IMR-90 (cell line): Measurements from ENCODE around the gene GPC6. TPM values are rescaled to one million over a fixed set of nuclear protein-coding genes. Genes with fewer than 3 reads are reported as not detected.

Experiments
- ATAC-seq: fragments of 200-7000 bp; cut with Tn5 transposase; 2 replicates; pipeline ENCODE4 v1.9.1; 2020; ENCODE audit warnings: low read depth, mild to moderate bottlenecking, moderate library complexity
- BruUV-seq: library from RNA; stranded (reverse); fragments of 400-500 nt; replicated peaks from 2 replicates; lab custom pipeline; 2021; lab: Mats Ljungman, UMichigan
- CTCF ChIA-PET: fragments of 300-600 bp; formaldehyde crosslinking; extraction: SDS; loops from one replicate; lab custom pipeline; 2021; ENCODE audit warnings: antibody characterized with exemption; lab: Yijun Ruan, JAX
- POLR2A ChIA-PET: fragments of 300-600 bp; sonication (Branson Sonifier 250); formaldehyde crosslinking; loops from one replicate; lab custom pipeline; 2022; ENCODE audit warnings: antibody characterized with exemption; ENCODE audit not compliant: unreplicated experiment; lab: Charles Lee
- DNase-seq: peaks from one replicate; pipeline ENCODE4 v3.0.0; 2013
- H2AFZ ChIP-seq: replicated peaks from 2 replicates; pipeline ENCODE3; 2013; ENCODE audit warnings: low read length, mild to moderate bottlenecking; ENCODE audit not compliant: poor library complexity
- H2AK5ac ChIP-seq: 2 replicates; pipeline ENCODE4 v1.6.1; 2013; ENCODE audit warnings: low read depth, low read length, inconsistent platforms
- H2AK9ac ChIP-seq: replicated peaks from 2 replicates; pipeline ENCODE3; 2013; ENCODE audit warnings: mild to moderate bottlenecking, low read depth, low read length, moderate library complexity; ENCODE audit not compliant: poor library complexity
- H2BK120ac ChIP-seq: 2 replicates; pipeline ENCODE4 v1.6.1; 2013; ENCODE audit warnings: low read depth, low read length, inconsistent platforms
- H2BK15ac ChIP-seq: 3 replicates; pipeline ENCODE4 v1.6.1; 2013; ENCODE audit warnings: low read depth, low read length, inconsistent platforms
- H2BK20ac ChIP-seq: 2 replicates; pipeline ENCODE4 v1.6.1; 2013; ENCODE audit warnings: low read depth, mild to moderate bottlenecking, inconsistent platforms, low read length, moderate library complexity
- H2BK5ac ChIP-seq: 2 replicates; pipeline ENCODE4 v1.6.1; 2013; ENCODE audit warnings: mild to moderate bottlenecking, low read depth, low read length, inconsistent platforms; ENCODE audit not compliant: poor library complexity, severe bottlenecking
- H3K14ac ChIP-seq: replicated peaks from 2 replicates; pipeline ENCODE4 v1.6.1; 2013; ENCODE audit warnings: low read depth, low read length, inconsistent platforms
- H3K18ac ChIP-seq: 2 replicates; pipeline ENCODE4 v1.6.1; 2013; ENCODE audit warnings: low read depth, low read length, control low read depth
- H3K23ac ChIP-seq: 2 replicates; pipeline ENCODE4 v1.6.1; 2013; ENCODE audit warnings: low read depth, low read length, inconsistent platforms
- H3K27ac ChIP-seq: 2 replicates; pipeline ENCODE4 v1.5.1; 2013; ENCODE audit warnings: mild to moderate bottlenecking, control low read depth, low read length; ENCODE audit not compliant: insufficient read depth
- H3K27me3 ChIP-seq: 2 replicates; pipeline ENCODE4 v1.6.1; 2013; ENCODE audit warnings: low read length; ENCODE audit not compliant: control insufficient read depth, insufficient read depth
- H3K36me3 ChIP-seq: 2 replicates; pipeline ENCODE4 v1.6.1; 2013; ENCODE audit warnings: low read length, mixed read lengths; ENCODE audit not compliant: control insufficient read depth, insufficient read depth
- H3K4ac ChIP-seq: 2 replicates; pipeline ENCODE4 v1.6.1; 2013; ENCODE audit warnings: low read depth, low read length, inconsistent platforms
- H3K4me1 ChIP-seq: 2 replicates; pipeline ENCODE4 v1.6.1; 2013; ENCODE audit warnings: low read length, mixed read lengths; ENCODE audit not compliant: control insufficient read depth, insufficient read depth
- H3K4me2 ChIP-seq: 2 replicates; pipeline ENCODE4 v1.6.1; 2013; ENCODE audit warnings: low read depth, mild to moderate bottlenecking, control low read depth, low read length, moderate library complexity
- H3K4me3 ChIP-seq: 2 replicates; pipeline ENCODE4 v1.5.1; 2013; ENCODE audit warnings: low read depth, mild to moderate bottlenecking, control low read depth, low read length, moderate library complexity; ENCODE audit not compliant: insufficient read depth
- H3K56ac ChIP-seq: 2 replicates; pipeline ENCODE4 v1.6.1; 2013; ENCODE audit warnings: low read length, inconsistent platforms; ENCODE audit not compliant: insufficient read depth; ENCODE audit errors: extremely low read depth
- H3K79me1 ChIP-seq, 2 experiments: 2 replicates each; pipeline ENCODE4 v1.6.1; 2013; ENCODE audit warnings: low read length in 2 of 2, inconsistent platforms in 1 of 2, low read depth in 1 of 2
- H3K9ac ChIP-seq: 2 replicates; pipeline ENCODE4 v1.6.1; 2013; ENCODE audit warnings: low read depth, low read length, control low read depth
- H3K9me1 ChIP-seq: 2 replicates; pipeline ENCODE4 v1.6.1; 2013; ENCODE audit warnings: low read length, inconsistent platforms; ENCODE audit not compliant: insufficient read depth
- H3K9me3 ChIP-seq: 2 replicates; pipeline ENCODE4 v1.6.1; 2013; ENCODE audit warnings: low read length; ENCODE audit not compliant: control insufficient read depth, insufficient read depth
- H4K20me1 ChIP-seq: 2 replicates; pipeline ENCODE4 v1.6.1; 2013; ENCODE audit warnings: low read length, inconsistent platforms; ENCODE audit not compliant: insufficient read depth
- H4K5ac ChIP-seq: 2 replicates; pipeline ENCODE4 v1.6.1; 2013; ENCODE audit warnings: mild to moderate bottlenecking, low read depth, low read length, control low read depth
- H4K8ac ChIP-seq, 2 experiments: 2 replicates each; pipeline ENCODE4 v1.6.1; 2013; ENCODE audit warnings: low read depth in 2 of 2, low read length in 2 of 2, control low read depth in 1 of 2, inconsistent platforms in 1 of 2
- H4K91ac ChIP-seq: 2 replicates; pipeline ENCODE4 v1.6.1; 2013; ENCODE audit warnings: low read depth, low read length, inconsistent platforms; ENCODE audit not compliant: insufficient read depth
- CEBPB ChIP-seq: IDR thresholded peaks from 2 replicates; pipeline ENCODE4 v1.6.1; 2012; ENCODE audit warnings: low read depth, low read length, improper control_type of control experiment
- RAD21 ChIP-seq: IDR thresholded peaks from 2 replicates; pipeline ENCODE4 v1.6.1; 2012; ENCODE audit warnings: low read length, improper control_type of control experiment
- RCOR1 ChIP-seq: IDR thresholded peaks from 2 replicates; pipeline ENCODE4 v1.6.1; 2012; ENCODE audit warnings: mild to moderate bottlenecking, low read length, improper control_type of control experiment; ENCODE audit not compliant: insufficient replicate concordance
- WGBS, 2 experiments: methylation state at CpG; one replicate each; pipeline versions ENCODE4 v1.1.5 to v1.1.7; 2013; ENCODE audit warnings: missing lambda C conversion rate in 2 of 2; ENCODE audit not compliant: insufficient read length in 1 of 2; ENCODE audit errors: extremely low coverage in 2 of 2; 5-methylcytosine and 5-hydroxymethylcytosine counted together
- dilution Hi-C: fragments of 300-500 bp; cut with HindIII; formaldehyde crosslinking; loops from one replicate; pipeline ENCODE4 v1.14.3; 2018; ENCODE audit warnings: low sequenced_read_pairs; ENCODE audit not compliant: unreplicated experiment
- in situ Hi-C: fragments of 300-500 bp; cut with MboI; formaldehyde crosslinking; loops from 3 replicates; pipeline ENCODE4 v1.14.3; 2019; ENCODE audit warnings: low sequenced_read_pairs, inconsistent platforms, mixed read lengths
- intact Hi-C: fragments of 100-400 bp; cut with micrococcal nuclease; formaldehyde crosslinking; loops from 2 replicates; pipeline ENCODE4 v1.10.0; 2022
- polyA plus RNA-seq, 3 experiments: library from polyadenylated mRNA; depleted of rRNA; stranded (reverse); fragments of >200 nt; gene quantifications; 2 replicates each; pipeline ENCODE4 v1.2.3, GENCODE V29; 2012; ENCODE audit warnings: low replicate concordance in 1 of 3
- total RNA-seq: library from RNA; depleted of rRNA; stranded (reverse); fragments of >200 nt; gene quantifications from 2 replicates; pipeline ENCODE4 v1.2.3, GENCODE V29; 2012
- TF ChIP-seq, protein P1 (sequence below): fragments of 150-350 bp; IDR thresholded peaks from 2 replicates; pipeline ENCODE4 v1.6.1; 2017; ENCODE audit warnings: mild to moderate bottlenecking, antibody characterized with exemption, low read length, low read depth

The GPC6 gene
- total and polyA plus RNA-seq, 2 of the 4 experiments (the other 2 are of a cell fraction) = 14.9 to 39.4 TPM

DNA sequence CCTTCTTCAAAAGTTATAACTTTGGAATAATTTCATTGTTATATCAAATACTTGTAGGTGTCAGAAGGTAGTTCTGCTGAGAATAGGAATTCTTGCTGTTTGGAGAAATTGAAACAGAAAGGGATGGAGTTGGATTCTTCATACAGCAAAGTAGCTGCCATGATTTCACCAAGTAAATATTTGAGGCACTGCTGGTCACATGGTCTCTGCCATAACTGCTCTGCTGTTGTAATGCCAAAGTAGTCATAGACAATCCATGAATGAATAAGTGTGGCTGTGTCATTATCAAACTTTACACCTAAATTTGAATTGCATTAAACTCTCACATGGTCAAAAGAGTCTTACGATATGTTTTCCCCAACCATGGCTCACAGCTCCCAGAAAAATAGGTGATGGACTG lies 308.6 kb downstream of the GPC6 start:
- ATAC-seq (peak; percentile 75), DNase-seq (peak; percentile 76)
- POLR2A ChIA-PET = no interaction called here
- H3K27me3 ChIP-seq = no peaks in the 10 kb centered on the region
- H2BK120ac ChIP-seq = no peak overlapping the region
- H3K9me3 ChIP-seq = no peaks in the 10 kb centered on the region
- BruUV-seq = no TSS peak
- intact Hi-C loops = loop anchor here (5.0 kb wide), 1 partner anchor 308 kb away; the partner anchor contains the start of gene GPC6
- no peak overlapping the region for H3K27ac ChIP-seq
- H2BK5ac ChIP-seq = no peak overlapping the region
- no peak overlapping the region for H3K4ac ChIP-seq
- H4K20me1 ChIP-seq = no peaks in the 10 kb centered on the region
- H2BK15ac ChIP-seq = no peak overlapping the region
- H3K79me1 ChIP-seq = peaks cover 0 to 3% of the 10 kb centered on the region in 2 experiments; a peak in 1 of 4 replicates
- no peak overlapping the region for H3K18ac ChIP-seq
- CTCF ChIA-PET = interaction anchor here (0.7 kb wide), 1 partner anchor 306 kb away, joined by 4 read pairs; no protein-coding TSS in a partner anchor
- dilution Hi-C loops = no loop called here
- no peak overlapping the region for H3K56ac ChIP-seq
- H3K14ac ChIP-seq = no peak overlapping the region
- H3K4me3 ChIP-seq = no peak overlapping the region
- H4K5ac ChIP-seq = no peak overlapping the region
- no peak overlapping the region for H3K9ac ChIP-seq
- no peaks in the 10 kb centered on the region for H3K9me1 ChIP-seq
- no peaks in the 10 kb centered on the region for H3K36me3 ChIP-seq
- H2BK20ac ChIP-seq = no peak overlapping the region
- H2AK9ac ChIP-seq = no peak overlapping the region
- no peak overlapping the region for H2AK5ac ChIP-seq
- H3K4me2 ChIP-seq = no peak overlapping the region
- no peak overlapping the region for H4K8ac ChIP-seq
- TF ChIP-seq RAD21 (no peak), RCOR1 (no peak), CEBPB (peak; percentile 25; the same call in 1 of the 2 replicates)
- TF ChIP-seq, protein P1, sequence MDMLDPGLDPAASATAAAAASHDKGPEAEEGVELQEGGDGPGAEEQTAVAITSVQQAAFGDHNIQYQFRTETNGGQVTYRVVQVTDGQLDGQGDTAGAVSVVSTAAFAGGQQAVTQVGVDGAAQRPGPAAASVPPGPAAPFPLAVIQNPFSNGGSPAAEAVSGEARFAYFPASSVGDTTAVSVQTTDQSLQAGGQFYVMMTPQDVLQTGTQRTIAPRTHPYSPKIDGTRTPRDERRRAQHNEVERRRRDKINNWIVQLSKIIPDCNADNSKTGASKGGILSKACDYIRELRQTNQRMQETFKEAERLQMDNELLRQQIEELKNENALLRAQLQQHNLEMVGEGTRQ = peak; percentile 87
- in situ Hi-C loops = no loop called here
- no peak overlapping the region for H2AFZ ChIP-seq
- no peak overlapping the region for H3K23ac ChIP-seq
- no peaks in the 10 kb centered on the region for H3K4me1 ChIP-seq
- WGBS, 2 experiments = no CpG with 5 or more reads among the region's 1 CpG
- no peak overlapping the region for H4K91ac ChIP-seq
